ENCODE measurements around the gene NRXN3. TPM values are rescaled to one million over a fixed set of nuclear protein-coding genes. Genes with fewer than 3 reads are reported as not detected.

The NRXN3 gene
- total RNA-seq, 1 donor from 2014 or later = 38.1 TPM

GRCh38 chr14:79043194-79043889, 873.2 kb downstream of the NRXN3 start:
- DNase-seq (ENCODE audit: low spot score) (no peak), ATAC-seq (no peak)
- intact Hi-C loops (cut with DNase I) = no loop called here

GRCh38 chr14:79044894-79045624, 874.9 kb downstream of the NRXN3 start:
- DNase-seq (ENCODE audit: low spot score) = no peak
- intact Hi-C loops (cut with DNase I) = no loop called here
- no peak for ATAC-seq

- no peak for ATAC-seq
- no peak for DNase-seq (ENCODE audit: low spot score)
- intact Hi-C loops (cut with DNase I) = no loop called here
Observed at GRCh38 chr14:79050787-79051727, 880.9 kb downstream of the NRXN3 start.

- DNase-seq (ENCODE audit: low spot score) (no peak), ATAC-seq (no peak)
- intact Hi-C loops (cut with DNase I) = no loop called here
Observed at GRCh38 chr14:79051742-79052141, 881.6 kb downstream of the NRXN3 start.

- ATAC-seq (no peak), DNase-seq (ENCODE audit: low spot score) (no peak)
- intact Hi-C loops (cut with DNase I) = no loop called here
Observed at GRCh38 chr14:79056879-79057278, 886.7 kb downstream of the NRXN3 start.

- intact Hi-C loops (cut with DNase I) = no loop called here
- ATAC-seq = no peak
Observed at GRCh38 chr14:79057333-79057732, 887.2 kb downstream of the NRXN3 start.

GRCh38 chr14:79062226-79062625, 892.1 kb downstream of the NRXN3 start:
- DNase-seq (ENCODE audit: low spot score) (no peak), ATAC-seq (no peak)
- intact Hi-C loops (cut with DNase I) = no loop called here

More at GRCh38 chr14:79057333-79057732, 887.2 kb downstream of the NRXN3 start:
- DNase-seq (ENCODE audit: low spot score) = no peak

GRCh38 chr14:79064214-79064613, 894.0 kb downstream of the NRXN3 start:
- no peak for DNase-seq (ENCODE audit: low spot score)
- peak; percentile 71 for ATAC-seq
- intact Hi-C loops (cut with DNase I) = no loop called here

GRCh38 chr14:79074510-79074909, 904.3 kb downstream of the NRXN3 start:
- DNase-seq (ENCODE audit: low spot score) (no peak), ATAC-seq (no peak)
- intact Hi-C loops (cut with DNase I) = no loop called here

- no peak for DNase-seq (ENCODE audit: low spot score)
- intact Hi-C loops (cut with DNase I) = no loop called here
Observed at GRCh38 chr14:79076428-79076827, 906.3 kb downstream of the NRXN3 start.

GRCh38 chr14:79077096-79077495, 906.9 kb downstream of the NRXN3 start:
- ATAC-seq = no peak
- DNase-seq (ENCODE audit: low spot score) = no peak
- intact Hi-C loops (cut with DNase I) = no loop called here

More at GRCh38 chr14:79076428-79076827, 906.3 kb downstream of the NRXN3 start:
- ATAC-seq = no peak

- no peak for ATAC-seq
- no peak for DNase-seq (ENCODE audit: low spot score)
- intact Hi-C loops (cut with DNase I) = no loop called here
Observed at GRCh38 chr14:79080040-79080439, 909.9 kb downstream of the NRXN3 start.

- DNase-seq (ENCODE audit: low spot score) = no peak
- no peak for ATAC-seq
- intact Hi-C loops (cut with DNase I) = no loop called here
Observed at GRCh38 chr14:79082883-79083282, 912.7 kb downstream of the NRXN3 start.

- DNase-seq (ENCODE audit: low spot score) (no peak), ATAC-seq (no peak)
- intact Hi-C loops (cut with DNase I) = no loop called here
Observed at GRCh38 chr14:79083356-79083755, 913.2 kb downstream of the NRXN3 start.

GRCh38 chr14:79084861-79085260, 914.7 kb downstream of the NRXN3 start:
- no peak for DNase-seq (ENCODE audit: low spot score)
- no peak for ATAC-seq
- intact Hi-C loops (cut with DNase I) = no loop called here

- DNase-seq (ENCODE audit: low spot score) = no peak
- ATAC-seq = no peak
- intact Hi-C loops (cut with DNase I) = no loop called here
Observed at GRCh38 chr14:79089576-79089975, 919.4 kb downstream of the NRXN3 start.

GRCh38 chr14:79090641-79091180, 920.5 kb downstream of the NRXN3 start:
- no peak for DNase-seq (ENCODE audit: low spot score)
- ATAC-seq = no peak
- intact Hi-C loops (cut with DNase I) = no loop called here

GRCh38 chr14:79091381-79091963, 921.3 kb downstream of the NRXN3 start:
- ATAC-seq = no peak
- intact Hi-C loops (cut with DNase I) = no loop called here

GRCh38 chr14:79093531-79093930, 923.4 kb downstream of the NRXN3 start:
- ATAC-seq (no peak), DNase-seq (ENCODE audit: low spot score) (no peak)
- intact Hi-C loops (cut with DNase I) = no loop called here

More at GRCh38 chr14:79091381-79091963, 921.3 kb downstream of the NRXN3 start:
- DNase-seq (ENCODE audit: low spot score) = no peak

All from sciatic nerve (tissue), 2 donors.